Erythroblast (primary cell): Measurements from ENCODE around the gene ARHGAP24.
"Not testable (repeated sequence)": the region's sequence is repeated elsewhere in the genome, so short reads cannot be mapped to it uniquely, and the experiment has no call there.

ENCODE experiments used
- GATA1 ChIP-seq: IDR thresholded peaks from 2 replicates; pipeline ENCODE4 v1.6.1; 2011; ENCODE audit warnings: low read depth, mild to moderate bottlenecking, control low read depth, low read length, moderate library complexity
- POLR2A ChIP-seq: IDR thresholded peaks from 2 replicates; pipeline ENCODE4 v1.6.1; 2011; ENCODE audit warnings: mild to moderate bottlenecking, low read length

- not testable (repeated sequence) for TF ChIP-seq POLR2A, GATA1
Observed at GRCh38 chr4:85915570-85915969, 440.6 kb downstream of the ARHGAP24 start.
